Neural crest cell (in vitro differentiated cells): ENCODE measurements around the gene FSTL4. TPM values are rescaled to one million over a fixed set of nuclear protein-coding genes. Genes with fewer than 3 reads are reported as not detected.

Experiments
- DNase-seq: peaks from one replicate; pipeline ENCODE4 v3.0.0; 2021; ENCODE audit warnings: low read depth, mixed read lengths, low spot score
- H3K27ac Mint-ChIP-seq: one replicate; pipeline ENCODE4 v1.8.0; 2021; ENCODE audit warnings: mild to moderate bottlenecking, mixed read lengths; ENCODE audit not compliant: unreplicated experiment
- H3K27me3 Mint-ChIP-seq: 2 replicates; pipeline ENCODE4 v1.8.0; 2021; ENCODE audit warnings: low read depth, mild to moderate bottlenecking, mixed read lengths
- H3K36me3 Mint-ChIP-seq: 2 replicates; pipeline ENCODE4 v1.8.0; 2021; ENCODE audit warnings: low read depth, mild to moderate bottlenecking, mixed read lengths
- H3K4me1 Mint-ChIP-seq: 2 replicates; pipeline ENCODE4 v1.8.0; 2021; ENCODE audit warnings: mixed read lengths
- H3K4me3 Mint-ChIP-seq: one replicate; pipeline ENCODE4 v1.8.0; 2021; ENCODE audit warnings: mild to moderate bottlenecking, mixed read lengths
- H3K9me3 Mint-ChIP-seq: 2 replicates; pipeline ENCODE4 v1.8.0; 2021; ENCODE audit warnings: mixed read lengths
- CTCF ChIP-seq: fragments of 200-600 bp; sonication (generic); conservative IDR thresholded peaks from 2 replicates; pipeline ENCODE4 v1.5.0; 2021; ENCODE audit warnings: antibody characterized with exemption, mild to moderate bottlenecking
- total RNA-seq: library from RNA; stranded (reverse); gene quantifications from 2 replicates; pipeline ENCODE4 v1.2.1, GENCODE V29; 2021

FSTL4 gene
- total RNA-seq, 1 donor from 2014 or later: 2.0 TPM

GRCh38 chr5:133323494-133324457, 288.6 kb downstream of the FSTL4 start:
- Mint-ChIP-seq H3K27me3 (no peaks in the 10 kb centered on the region), H3K9me3 (no peaks in the 10 kb centered on the region), H3K4me3 (no peak overlapping the region), H3K4me1 (peaks cover 10% of the 10 kb centered on the region), H3K36me3 (no peaks in the 10 kb centered on the region), H3K27ac (peak overlapping the region; percentile 78)
- TF ChIP-seq CTCF: no peak
- no peak for DNase-seq

- Mint-ChIP-seq H3K4me1 (peaks cover 3% of the 10 kb centered on the region), H3K36me3 (no peaks in the 10 kb centered on the region), H3K4me3 (no peak overlapping the region), H3K27me3 (no peaks in the 10 kb centered on the region), H3K27ac (no peak overlapping the region), H3K9me3 (no peaks in the 10 kb centered on the region)
- TF ChIP-seq CTCF: no peak
- DNase-seq: no peak
These were observed 289.6 kb downstream of the FSTL4 start for GRCh38 chr5:133322743-133323142.

GRCh38 chr5:133321833-133322420, 290.4 kb downstream of the FSTL4 start:
- Mint-ChIP-seq H3K36me3 (no peaks in the 10 kb centered on the region), H3K4me3 (no peak overlapping the region), H3K27me3 (no peaks in the 10 kb centered on the region), H3K27ac (peak overlapping the region; percentile 82), H3K9me3 (no peaks in the 10 kb centered on the region), H3K4me1 (peaks cover 3% of the 10 kb centered on the region)
- DNase-seq: no peak
- no peak for TF ChIP-seq CTCF

- Mint-ChIP-seq H3K27ac (peak overlapping the region; percentile 47), H3K9me3 (no peaks in the 10 kb centered on the region)
These were observed 291.0 kb downstream of the FSTL4 start for GRCh38 chr5:133321286-133321832.

More at GRCh38 chr5:133321286-133321832, 291.0 kb downstream of the FSTL4 start:
- Mint-ChIP-seq H3K36me3 (no peaks in the 10 kb centered on the region), H3K27me3 (no peaks in the 10 kb centered on the region), H3K4me1 (peaks cover 3% of the 10 kb centered on the region), H3K4me3 (no peak overlapping the region)
- DNase-seq: no peak
- TF ChIP-seq CTCF: no peak
